ENCODE results near the gene RNF175.

Gene RNF175

GRCh38 chr4:153725136-153725830, 34.5 kb downstream of the RNF175 start:
- TF ChIP-seq CTCF (IDR thresholded peaks at IDR 0.05; ENCODE audit: control insufficient read depth, extremely low read depth, insufficient read depth): no peak
- H3K4me3 ChIP-seq (ENCODE audit: low read depth, low read length): no peak overlapping the region
- no peak for DNase-seq (ENCODE audit: low read depth)

- TF ChIP-seq CTCF (IDR thresholded peaks at IDR 0.05; ENCODE audit: control insufficient read depth, extremely low read depth, insufficient read depth): no peak
- no peak overlapping the region for H3K4me3 ChIP-seq (ENCODE audit: low read depth, low read length)
- DNase-seq (ENCODE audit: low read depth): no peak
Measured at GRCh38 chr4:153724606-153725005, 35.2 kb downstream of the RNF175 start.

- H3K4me3 ChIP-seq (ENCODE audit: low read depth, low read length): no peak overlapping the region
- no peak for DNase-seq (ENCODE audit: low read depth)
- no peak for TF ChIP-seq CTCF (IDR thresholded peaks at IDR 0.05; ENCODE audit: control insufficient read depth, extremely low read depth, insufficient read depth)
Measured at GRCh38 chr4:153722036-153722435, 37.8 kb downstream of the RNF175 start.

- no peak for TF ChIP-seq CTCF (IDR thresholded peaks at IDR 0.05; ENCODE audit: control insufficient read depth, extremely low read depth, insufficient read depth)
- DNase-seq (ENCODE audit: low read depth): no peak
Measured at GRCh38 chr4:153713866-153714646, 45.8 kb downstream of the RNF175 start.

GRCh38 chr4:153710681-153711080, 49.1 kb downstream of the RNF175 start:
- no peak for TF ChIP-seq CTCF (IDR thresholded peaks at IDR 0.05; ENCODE audit: control insufficient read depth, extremely low read depth, insufficient read depth)
- no peak overlapping the region for H3K4me3 ChIP-seq (ENCODE audit: low read depth, low read length)
- DNase-seq (ENCODE audit: low read depth): no peak

More at GRCh38 chr4:153713866-153714646, 45.8 kb downstream of the RNF175 start:
- no peak overlapping the region for H3K4me3 ChIP-seq (ENCODE audit: low read depth, low read length)

- no peak overlapping the region for H3K4me3 ChIP-seq (ENCODE audit: low read depth, low read length)
- no peak for TF ChIP-seq CTCF (IDR thresholded peaks at IDR 0.05; ENCODE audit: control insufficient read depth, extremely low read depth, insufficient read depth)
- DNase-seq (ENCODE audit: low read depth): no peak
Measured at GRCh38 chr4:153706519-153706918, 53.3 kb downstream of the RNF175 start.
